GM18499 (cell line): ENCODE measurements around the gene LAPTM5.
"Not testable (repeated sequence)": the region's sequence is repeated elsewhere in the genome, so short reads cannot be mapped to it uniquely, and the experiment has no call there.

Experiments used
- ATAC-seq: cut with Tn5 transposase; IDR thresholded peaks from one replicate; pipeline ENCODE4 v1.9.1; 2021; ENCODE audit warnings: moderate number of reproducible peaks; ENCODE audit not compliant: insufficient read depth, unreplicated experiment

Gene LAPTM5, protein sequence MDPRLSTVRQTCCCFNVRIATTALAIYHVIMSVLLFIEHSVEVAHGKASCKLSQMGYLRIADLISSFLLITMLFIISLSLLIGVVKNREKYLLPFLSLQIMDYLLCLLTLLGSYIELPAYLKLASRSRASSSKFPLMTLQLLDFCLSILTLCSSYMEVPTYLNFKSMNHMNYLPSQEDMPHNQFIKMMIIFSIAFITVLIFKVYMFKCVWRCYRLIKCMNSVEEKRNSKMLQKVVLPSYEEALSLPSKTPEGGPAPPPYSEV

DNA sequence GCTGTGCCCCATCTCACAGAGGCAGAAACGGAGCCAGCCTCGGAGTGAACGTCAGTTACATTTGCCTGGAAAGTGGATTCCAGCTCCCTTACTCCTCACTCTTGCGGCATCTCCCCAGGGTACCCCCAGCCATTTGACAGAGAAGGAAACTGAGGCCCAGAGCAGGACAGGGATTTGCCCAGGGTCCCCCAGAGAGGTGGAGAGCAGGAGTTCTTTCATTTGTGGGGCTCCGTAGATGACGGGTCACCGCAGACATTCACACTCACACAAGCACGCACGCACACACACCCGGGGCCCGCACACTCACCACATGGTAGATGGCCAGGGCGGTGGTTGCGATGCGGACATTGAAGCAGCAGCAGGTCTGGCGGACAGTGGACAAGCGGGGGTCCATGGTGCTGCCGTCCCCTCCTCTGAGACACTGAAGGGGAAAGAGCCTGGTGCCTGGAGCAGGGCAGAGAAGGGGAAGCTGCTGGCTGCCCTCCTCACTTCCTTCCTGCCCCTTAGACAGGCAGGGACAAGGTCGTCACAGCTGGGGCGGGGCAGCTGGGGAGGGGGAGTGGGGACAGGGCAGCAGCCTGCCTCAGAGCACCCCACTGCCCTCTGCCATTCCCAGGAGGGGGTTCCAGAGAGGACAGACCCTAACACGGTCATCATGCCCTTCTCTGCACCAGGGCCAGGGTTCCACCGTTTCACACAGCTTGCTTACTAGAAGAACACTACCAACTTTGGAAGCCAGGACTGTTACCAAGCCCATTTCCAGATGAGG lies at the start of gene LAPTM5:
TSS of gene LAPTM5 (minus strand) at position 423 of the 769 bp plus-strand sequence. CDS start at position 394, 29 bp downstream.
- ATAC-seq = no peak

DNA sequence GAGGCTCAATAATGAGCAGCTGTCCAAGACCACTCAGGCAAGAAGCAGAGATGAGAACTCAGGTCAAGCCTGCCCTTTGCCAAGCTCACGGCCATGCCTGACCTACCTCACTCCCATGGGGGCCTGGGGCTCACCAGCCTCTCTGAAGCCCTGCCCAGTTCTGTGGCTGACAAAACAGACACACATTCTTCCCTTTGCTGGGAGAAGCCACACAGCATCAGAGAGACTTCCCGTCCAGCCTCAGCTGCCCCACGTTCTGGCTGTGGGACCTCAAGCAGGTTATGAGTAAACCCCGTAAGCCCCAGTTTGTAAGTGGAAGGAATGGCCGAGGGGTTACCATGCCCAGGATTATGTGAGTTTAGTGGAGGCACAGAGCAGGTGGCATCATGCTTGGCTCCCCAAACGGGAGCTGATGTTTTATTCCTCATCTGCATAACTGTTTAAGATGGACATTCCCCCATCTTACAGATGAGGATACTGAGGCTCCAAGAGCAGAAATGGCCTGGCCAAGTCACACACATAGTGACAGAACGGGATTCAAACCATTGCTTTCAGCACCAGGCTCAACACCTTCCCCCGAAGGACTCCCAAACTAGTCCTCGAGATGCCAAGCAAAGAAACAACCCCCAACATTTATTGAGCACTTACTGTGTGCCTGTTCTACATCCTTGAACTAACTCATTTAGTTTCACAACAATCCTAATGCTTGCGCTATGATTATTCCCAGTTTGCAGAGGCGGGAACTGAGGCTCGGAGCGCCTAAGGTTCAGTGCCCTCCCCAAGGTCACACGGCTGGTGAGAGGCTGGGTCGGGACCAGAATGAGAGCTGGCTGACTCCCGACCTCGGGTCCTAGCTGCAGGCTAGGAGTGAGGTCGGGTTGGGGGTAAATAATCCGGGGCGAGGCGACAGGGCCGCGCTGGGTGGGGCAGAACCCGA lies 49.1 kb upstream of the LAPTM5 start:
- no peak for ATAC-seq

DNA sequence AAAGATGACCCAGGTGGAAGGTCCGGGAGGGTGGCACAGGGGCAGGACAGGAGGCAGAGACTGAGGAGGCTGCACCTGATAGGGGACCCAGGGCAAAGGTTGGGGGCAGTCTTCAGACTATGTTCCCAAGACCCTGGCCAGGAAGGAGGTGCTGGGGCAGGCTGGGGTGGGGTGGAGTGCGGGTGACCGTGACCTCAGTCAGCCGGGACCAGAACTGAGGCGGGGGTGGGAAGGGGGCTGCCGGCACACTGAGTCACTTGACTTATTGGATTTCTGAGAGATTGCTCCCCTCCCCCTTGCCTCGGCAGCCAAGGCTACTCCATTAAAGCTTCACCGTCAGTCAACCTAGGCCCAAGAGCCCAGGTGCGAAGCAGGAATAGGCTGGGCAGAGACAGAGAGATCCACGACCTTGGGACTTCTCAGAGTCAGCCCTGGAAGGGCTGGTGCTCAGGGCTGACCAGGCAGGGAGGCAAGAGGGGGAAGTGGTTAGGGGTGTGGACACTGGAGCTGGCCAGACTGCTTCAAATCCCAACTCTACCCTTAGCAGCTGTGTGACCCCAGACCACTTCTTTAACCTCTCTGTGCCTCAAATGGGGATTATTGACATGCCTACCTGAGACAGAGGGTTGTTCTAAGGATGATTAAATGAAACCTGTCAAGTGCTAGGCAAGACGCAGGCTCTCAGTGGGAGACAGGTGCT lies 47.9 kb upstream of the LAPTM5 start:
- ATAC-seq = no peak

DNA sequence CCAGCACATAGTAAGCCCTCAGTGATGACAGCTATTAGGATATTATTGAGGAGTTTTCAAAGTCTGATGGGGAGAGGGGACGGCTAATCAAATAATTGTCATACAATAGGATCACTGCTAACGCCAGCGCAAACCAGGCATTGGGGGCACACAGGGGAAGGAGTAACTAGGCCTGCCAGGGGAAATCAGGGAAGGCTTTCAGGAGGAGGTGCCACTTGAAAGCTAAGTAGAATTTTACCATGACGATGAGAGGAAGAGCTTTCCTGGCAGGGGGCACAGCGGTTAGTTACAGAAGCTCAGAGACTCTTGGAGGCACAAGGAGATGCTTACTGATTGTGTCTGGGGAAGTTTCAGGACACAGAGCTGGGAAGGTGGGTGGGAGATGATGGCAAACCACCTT lies 47.2 kb upstream of the LAPTM5 start:
- ATAC-seq = no peak

DNA sequence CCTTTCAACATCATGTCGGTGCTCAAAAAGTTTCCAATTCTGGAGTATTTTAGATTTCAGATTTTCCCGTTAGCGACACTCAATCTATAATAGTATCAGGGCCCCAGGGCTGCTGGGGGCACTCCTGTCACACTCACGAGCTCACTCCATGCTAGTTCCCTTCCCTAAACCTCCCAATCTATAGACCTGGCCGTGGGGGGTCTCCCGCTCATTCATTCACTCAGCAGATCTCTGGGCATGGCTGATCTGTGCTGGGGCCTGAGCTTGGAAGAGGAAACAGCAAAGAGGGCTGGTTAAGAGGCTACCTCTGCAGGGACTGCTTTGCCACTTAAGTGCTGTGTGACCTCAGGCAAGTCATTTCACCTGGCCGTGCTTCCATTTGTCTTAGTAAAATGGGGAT lies 46.8 kb upstream of the LAPTM5 start:
- ATAC-seq = no peak

DNA sequence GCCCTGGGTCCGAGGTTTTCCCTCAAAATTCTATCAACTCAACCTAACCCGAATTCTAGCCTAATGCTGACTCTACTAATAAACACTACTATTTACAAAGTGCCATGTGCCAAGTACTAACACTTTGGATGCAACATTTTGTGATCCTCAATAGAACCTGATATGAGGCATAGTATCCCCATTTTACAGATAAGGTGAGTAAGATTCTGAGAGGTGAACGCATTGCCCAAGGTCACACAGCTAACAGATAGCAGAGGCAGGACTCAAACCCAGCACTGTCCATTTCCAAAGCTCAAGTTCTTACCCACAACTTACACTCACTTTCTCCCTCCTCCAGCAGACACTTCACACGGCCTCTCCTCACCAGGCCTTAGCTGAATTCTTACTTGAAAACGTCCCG lies 46.0 kb upstream of the LAPTM5 start:
- ATAC-seq = no peak

DNA sequence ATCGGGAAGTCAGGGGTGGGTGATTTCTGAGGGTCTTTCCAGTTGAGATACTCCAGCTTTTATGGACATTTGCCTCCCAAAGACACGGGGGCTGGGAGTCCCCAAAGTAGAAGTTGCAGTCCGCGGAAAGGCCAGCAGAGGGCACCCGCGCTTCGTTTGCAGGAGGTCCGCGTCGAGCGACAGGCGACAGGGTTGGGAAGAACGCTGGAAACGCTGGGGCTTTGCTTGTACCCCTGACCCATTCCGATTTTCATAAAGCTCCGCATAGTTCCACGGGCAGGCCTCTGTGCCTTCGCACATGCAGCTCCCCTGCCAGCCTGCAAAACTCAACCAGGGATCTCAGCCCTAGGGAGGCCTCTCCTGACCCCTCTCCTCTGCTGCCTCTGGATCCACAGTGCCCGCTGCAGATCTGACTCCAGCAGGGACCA lies 44.2 kb upstream of the LAPTM5 start:
- ATAC-seq = no peak

DNA sequence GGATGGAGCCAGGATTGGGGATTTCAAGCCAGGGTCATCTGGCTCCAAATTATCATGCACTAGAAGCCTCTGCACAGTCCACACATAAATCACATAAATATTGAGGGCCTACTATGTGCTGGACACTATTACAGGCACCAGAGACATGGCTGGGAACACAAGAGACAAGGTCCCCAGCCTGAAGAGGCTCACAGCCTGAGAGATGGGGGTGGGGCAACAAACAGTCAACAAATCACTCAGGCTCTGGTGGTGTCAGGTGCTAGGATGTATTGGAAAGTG lies 41.6 kb upstream of the LAPTM5 start:
- ATAC-seq = no peak

DNA sequence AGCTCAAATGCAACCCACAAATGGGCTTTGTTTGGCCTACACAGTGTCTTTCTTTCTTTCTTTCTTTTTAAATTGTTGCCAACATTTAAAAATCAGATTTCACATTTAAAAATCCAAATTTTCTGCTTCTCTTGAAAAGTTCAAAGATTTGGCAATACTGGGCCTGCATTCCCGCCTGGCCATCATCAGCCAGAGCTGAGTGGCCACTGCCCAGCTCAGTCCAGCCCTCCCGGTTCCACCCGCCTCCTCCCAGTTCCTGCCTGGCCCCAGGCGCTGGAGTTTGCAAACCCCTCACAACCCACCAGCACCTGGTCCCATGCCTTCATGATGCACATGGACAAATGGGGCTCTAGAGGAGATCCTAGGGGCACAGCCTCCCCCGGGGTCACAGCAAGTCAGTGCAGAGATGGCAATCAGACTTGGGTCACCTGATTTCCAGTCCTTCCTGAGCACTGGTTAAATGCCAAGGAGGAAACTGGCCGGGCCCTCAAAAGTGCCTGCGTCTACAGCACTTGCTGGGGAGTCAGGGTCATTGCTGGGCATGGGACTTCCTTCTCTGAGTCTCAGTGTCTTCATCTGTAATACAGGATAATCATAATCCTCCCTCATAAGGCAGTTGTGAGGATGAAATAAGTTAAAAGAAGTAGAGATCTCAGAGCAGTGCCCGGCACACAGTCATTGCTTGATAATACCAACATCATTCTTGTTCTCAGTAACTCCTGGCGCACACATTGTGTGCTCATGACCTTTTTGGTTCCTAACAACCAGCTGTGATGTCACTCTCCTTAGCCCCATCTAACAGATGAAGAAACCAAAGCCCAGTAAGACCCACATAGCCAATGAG lies 41.0 kb upstream of the LAPTM5 start:
- ATAC-seq = no peak

DNA sequence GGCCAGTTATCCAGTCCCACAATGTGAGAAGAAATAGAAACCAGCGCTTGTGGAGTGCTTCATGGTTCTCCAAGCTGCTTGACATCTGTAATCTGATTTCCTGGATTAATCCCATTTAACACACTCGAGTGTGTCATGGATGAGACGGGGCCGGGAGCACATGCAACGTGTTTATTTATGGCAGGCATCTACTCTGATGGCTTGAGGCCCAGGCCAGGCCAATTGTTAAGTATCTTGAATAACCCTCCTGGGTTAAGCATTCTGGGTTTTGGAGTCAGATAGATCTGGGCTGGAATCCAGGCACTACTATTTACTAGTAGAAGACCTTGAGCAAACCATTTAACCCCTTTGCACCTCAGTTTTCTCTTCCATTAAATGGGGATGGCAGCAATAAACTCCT lies 37.5 kb upstream of the LAPTM5 start:
- no peak for ATAC-seq

DNA sequence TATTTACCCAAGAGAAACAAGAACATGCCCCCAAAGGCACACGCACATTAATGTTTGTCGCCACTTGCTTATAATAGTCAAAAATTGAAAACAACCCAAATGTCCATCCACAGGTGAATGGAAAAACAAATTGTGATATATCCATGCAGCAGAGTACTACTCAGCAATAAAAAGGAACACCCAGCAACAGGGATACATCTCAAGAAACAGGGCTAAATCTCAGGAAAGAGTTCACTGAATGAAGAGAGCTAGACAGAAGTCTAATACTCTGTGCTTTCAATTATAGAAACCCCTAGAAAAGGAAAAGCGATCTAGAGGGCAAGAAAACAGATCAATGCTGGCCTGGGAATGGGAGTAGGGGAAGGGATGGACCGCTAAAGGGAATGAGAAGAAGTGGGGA lies 36.7 kb upstream of the LAPTM5 start:
- no peak for ATAC-seq

DNA sequence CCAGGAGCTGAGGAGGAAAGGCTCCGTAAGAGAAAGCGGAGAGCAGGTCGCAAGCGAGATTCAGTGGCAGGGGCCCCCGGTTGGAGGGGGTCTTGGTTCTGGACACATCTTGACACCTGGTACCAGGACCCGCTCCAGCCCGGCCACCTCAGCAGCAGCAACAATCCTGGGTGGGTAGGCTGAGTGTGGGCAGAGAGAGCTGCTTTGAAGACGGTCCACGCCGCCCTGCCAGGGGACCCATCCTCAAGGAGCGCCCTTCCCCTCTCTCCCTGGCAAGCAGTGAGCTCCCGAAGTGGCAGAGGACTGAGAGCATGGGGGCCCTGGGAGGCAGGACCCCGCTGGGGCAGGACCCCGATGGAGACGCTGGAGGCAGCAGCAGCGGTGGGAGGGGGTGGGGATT lies 35.6 kb upstream of the LAPTM5 start:
- ATAC-seq = no peak

DNA sequence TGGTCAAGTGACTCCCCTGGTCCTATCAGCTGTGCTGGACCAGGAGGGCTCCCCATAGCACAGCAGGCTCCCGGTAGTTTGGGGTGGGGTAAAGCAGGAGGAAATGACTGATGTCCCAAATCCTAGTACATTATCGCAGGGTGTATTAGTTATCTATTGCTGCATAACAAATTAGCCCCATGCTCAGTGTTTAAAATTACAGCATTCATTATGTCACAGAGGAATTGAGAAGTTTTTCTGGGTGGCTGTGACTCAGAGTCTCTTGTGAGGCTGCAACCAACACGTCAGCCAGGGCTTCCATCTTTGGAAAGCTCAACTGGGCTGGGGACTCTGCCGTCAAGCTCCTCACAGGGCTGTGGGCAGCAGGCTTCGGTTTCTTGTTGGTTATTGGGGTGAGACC lies 34.3 kb upstream of the LAPTM5 start:
- ATAC-seq = no peak

DNA sequence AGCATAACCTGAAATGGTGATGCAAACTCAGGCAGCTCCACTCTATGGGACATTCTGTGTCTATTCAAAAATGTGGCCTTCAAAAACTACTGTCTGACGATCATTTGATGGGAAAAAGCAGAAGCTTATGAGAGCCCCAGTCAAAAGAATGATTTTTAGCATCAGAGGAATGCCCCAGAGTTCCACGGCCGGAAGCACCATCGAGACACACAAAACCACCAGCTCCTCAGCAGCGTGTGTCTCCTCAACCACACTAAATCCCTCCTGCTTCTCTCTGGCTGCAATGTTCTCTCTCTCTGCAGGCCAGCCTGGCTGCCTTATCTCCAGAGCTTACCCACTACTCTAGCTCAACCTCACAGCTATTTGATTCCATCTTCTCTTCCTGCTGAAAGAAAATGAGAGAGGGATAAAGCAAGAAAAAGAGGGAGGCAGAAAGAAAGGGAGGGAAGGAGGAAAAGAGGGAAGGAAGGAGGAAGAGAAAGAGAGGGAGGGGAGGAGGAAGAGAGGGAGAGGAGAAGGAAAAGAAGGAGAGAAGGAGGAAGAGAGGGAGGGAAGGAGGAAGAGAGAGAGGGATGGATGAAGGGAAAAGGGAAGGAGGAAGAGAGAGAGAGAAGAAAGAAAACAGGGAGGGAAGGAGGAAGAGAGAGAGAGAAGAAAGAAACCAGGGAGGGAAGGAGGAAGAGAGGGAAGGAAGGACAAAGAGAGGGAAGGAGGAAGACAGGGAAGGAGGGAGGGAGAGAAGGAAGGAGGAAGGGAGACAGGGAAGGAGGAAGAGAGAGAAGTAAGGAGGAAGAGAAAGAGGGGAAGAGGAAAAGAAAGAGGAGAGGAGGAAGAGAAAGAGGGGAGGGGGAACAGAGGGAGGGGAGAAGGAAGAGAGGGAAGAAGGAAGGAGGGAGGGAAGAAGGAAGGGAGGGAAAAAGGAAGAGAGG lies 33.5 kb upstream of the LAPTM5 start:
- ATAC-seq = no peak

DNA sequence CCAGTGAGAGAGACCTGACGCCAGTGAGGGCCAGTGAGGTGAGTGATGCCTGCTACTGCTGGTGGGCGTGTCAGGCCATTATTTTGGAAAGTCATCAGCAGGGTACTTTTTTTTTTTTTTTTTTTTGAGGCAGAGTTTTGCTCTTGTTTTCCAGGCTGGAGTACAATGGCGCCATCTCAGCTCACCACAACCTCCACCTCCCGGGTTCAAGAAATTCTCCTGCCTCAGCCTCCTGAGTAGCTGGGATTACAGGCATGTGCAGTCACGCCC lies 32.6 kb upstream of the LAPTM5 start:
- not testable (repeated sequence) for ATAC-seq

DNA sequence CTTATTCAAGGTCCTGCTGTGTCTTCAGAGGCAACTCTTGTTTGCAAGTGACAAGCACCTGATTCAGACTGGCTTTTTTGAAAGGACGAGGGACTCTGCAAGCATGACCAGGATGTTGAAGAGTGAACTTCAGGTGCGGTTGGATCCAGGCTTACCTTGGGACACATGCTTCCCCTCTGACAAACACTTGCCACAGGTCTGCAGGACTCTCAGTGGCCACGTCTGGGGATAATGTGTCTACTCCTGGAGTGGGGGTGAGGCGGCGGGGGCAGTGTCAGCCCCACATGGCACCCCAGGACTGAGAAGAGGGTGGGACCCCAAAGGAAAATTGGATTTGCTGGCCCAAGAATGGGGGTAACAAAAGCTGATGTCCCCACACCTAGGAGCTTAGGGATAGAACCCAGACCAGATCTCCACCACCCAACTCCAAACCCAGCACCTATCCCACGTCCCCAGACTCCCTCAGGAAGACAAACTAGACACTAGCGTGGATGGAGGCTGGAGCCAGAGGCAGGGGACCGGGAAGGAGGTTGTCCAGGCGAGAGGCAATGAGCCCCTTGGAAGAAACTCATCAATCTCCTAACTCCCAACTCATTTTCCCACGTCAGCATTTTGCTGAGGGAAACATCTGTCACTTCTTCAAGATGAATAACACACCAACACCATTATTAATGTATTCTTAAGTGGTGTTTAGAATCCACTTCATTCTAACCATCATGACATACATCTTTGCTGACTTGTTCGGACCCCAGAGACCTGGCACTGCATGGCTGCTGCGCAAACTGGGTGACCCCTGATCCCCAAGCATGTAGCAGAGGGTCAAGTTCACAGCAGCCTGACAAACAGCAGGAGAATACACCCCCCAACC lies 32.0 kb upstream of the LAPTM5 start:
- ATAC-seq = no peak

DNA sequence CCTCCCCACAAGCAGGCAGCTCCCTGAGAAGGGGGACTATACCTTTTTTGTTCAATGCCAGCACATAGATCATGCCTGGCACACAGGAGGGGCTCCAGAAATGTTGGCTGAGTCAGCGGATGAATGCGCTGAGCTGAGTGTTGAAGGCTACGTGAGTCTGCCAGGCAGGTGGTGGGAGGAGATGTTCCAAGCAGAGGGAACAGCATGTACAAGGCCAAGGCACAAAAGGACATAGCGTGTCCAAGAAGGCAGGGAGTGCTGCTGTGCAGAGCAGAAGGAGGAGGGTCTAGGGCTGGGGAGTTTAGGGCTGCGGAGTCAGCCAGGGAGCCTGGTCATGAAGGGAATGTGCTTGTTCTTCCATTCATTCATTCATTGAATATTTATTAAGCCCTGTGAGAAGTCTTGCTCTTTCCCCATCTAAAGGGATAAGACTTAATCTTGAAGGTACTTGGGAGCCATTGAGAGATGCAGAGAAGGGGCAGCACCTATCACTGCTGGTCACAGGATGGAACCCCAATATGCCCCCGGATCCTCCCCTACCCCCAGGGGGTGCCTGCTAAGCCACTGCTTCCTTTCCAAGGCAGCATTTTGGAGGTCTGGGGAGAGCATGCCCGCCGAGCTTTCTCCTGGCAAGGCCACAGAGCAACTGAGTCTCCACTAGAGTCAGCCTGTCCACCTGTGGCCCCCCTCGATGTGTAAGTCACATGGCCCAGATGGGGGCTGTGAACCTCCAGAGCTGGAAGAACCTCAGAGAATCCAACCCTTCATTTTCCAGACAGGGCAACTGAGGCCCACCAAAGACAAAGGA lies 31.2 kb upstream of the LAPTM5 start:
- ATAC-seq = no peak
